Suppressor macrophage treated with lipopolysaccharide for 4 hours (primary cell): ENCODE data around the gene FOXF2.
A peak's percentile ranks its signal among the peaks of the same experiment; 100 is the strongest.
"Not testable (repeated sequence)": the region's sequence is repeated elsewhere in the genome, so short reads cannot be mapped to it uniquely, and the experiment has no call there.

Experiments
- DNase-seq: peaks from one replicate; pipeline ENCODE4 v3.0.0-alpha.2; 2020

The FOXF2 gene

DNA sequence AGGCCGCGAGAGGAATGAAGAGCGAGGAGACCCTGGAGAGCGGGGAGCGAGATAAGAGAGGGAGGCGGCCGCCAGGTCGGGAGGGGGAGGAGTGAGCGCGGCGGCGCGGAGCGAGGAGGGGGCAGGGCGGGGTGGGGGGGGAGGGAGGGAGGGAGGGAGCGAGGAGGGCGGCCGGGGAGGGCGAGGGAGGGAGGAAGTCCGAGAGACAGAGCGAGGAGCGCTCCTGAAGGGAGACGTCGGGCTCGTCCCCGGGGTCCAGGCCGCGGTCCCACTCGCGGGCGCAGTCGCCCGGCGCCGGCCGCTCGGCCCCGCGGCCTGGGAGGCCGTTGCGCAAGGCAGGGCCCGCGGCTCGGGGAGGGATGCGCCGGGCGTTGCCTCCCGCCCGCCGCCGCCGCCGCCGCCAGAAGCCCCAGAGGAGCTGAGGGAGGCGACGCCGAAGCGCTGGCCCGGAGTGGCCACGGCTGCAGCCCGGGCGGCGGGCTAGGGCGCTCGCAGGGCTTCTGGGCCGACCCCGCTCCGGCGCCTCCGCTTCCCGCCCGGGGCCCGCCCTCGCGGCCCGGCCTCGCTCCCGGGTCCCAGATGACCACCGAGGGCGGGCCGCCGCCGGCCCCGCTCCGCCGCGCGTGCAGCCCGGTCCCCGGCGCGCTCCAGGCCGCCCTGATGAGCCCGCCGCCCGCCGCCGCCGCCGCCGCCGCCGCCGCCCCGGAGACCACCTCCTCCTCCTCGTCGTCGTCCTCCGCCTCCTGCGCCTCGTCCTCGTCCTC lies at the start of gene FOXF2:
TSS of gene FOXF2 (plus strand) at position 208 of the 764 bp plus-strand sequence. CDS start at position 580, 372 bp downstream.
- DNase-seq, result no peak

- DNase-seq, result no peak
These were observed 43.3 kb upstream of the FOXF2 start for GRCh38 chr6:1346101-1346500.

DNA sequence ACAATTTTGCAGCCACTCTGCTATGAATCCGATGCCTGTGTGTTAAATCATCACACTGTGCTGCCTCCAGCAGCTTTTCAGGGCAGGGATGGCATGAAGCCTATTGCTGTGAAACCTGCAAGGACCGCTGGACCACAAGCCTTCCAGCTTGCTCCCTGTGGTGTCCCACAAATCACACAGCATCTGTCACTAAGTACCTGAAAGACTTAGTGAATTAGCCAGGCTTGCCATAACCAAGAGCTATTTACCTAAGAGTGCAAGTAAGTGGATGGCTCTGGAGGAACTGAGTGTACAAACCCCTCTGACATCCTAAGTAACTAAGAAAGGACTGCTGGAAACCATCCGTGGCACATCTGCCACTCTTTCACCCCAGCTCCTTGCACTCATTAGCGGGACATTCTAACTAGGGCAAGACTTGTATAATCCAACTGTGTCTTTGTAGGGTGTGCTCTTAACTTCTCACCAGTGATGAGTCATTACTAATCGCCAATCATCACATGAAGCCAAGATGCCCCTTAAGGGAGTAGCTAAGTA lies 42.8 kb upstream of the FOXF2 start:
- DNase-seq, result no peak

GRCh38 chr6:1347161-1347560 lies 42.2 kb upstream of the FOXF2 start:
- DNase-seq, result no peak

DNA sequence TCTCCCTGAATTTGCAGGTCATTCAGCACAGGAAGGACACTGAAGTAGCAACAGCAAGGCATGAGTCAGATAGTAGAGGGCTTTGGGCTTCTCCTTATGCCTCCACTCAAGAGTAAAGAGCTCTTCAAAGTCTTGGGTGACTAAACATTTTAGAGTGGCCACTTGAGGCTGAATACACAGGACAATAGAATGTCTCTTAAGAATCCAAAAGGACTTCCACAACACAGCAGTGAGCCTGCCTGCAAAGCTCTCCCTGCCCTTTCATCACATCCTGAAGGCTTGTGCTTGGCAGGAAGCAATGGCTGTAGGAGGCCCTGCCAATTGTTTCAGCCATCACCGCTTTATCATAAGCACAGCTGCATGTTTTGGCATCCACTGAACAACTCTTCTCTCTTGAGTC lies 40.7 kb upstream of the FOXF2 start:
- DNase-seq, result no peak

DNA sequence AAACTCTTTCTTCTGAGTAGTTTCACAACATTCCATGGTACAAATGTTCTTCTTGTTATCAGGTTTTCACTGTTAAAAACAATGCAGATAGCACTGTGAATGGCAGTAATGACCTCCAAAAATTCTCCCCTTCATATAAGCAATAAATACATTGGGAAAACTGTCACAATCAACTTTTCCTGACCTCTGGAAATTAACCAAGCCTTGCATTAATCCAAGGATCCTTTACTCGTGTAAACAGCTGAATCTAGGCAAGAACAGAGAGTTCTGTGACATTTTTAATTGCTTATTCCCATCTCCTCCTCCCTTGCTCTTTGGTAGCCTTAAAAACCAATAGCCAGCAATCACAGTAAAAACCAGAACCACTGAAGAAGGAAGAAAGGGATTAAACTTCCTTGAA lies 39.7 kb upstream of the FOXF2 start:
- DNase-seq, result no peak

- no peak for DNase-seq
These were observed 37.9 kb upstream of the FOXF2 start for GRCh38 chr6:1351381-1352008.

DNA sequence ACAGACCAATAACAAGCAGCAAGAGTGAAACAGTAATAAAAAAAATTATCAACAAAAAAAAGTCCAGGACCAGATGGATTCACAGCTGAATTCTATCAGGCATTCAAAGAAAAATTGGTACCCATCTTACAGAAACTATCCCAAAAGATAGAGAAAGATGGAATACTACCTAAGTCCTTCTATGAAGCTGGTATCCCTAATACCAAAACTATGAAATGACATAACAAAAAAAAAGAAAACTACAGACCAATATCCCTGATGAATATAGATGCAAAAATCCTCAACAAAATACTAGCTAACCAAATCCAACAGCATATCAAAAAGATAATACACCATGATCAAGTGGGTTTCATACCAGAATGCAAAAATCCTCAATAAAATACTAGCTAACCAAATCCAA lies 34.3 kb upstream of the FOXF2 start:
- DNase-seq, result not testable (repeated sequence)

DNA sequence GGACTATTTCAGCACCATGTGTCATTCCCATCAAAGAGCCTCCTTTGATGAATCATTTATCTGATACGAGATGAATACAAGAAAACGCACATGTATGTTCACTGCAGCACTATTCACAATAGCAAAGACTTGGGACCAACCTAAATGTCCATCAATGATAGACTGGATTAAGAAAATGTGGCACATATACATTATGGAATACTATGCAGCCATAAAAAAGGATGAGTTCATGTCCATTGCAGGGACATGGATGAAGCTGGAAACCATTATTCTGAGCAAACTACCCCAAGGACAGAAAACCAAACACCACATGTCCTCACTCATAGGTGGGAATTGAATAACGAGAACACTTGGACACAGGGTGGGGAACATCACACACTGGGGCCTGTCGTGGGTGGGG lies 27.7 kb upstream of the FOXF2 start:
- not testable (repeated sequence) for DNase-seq

DNA sequence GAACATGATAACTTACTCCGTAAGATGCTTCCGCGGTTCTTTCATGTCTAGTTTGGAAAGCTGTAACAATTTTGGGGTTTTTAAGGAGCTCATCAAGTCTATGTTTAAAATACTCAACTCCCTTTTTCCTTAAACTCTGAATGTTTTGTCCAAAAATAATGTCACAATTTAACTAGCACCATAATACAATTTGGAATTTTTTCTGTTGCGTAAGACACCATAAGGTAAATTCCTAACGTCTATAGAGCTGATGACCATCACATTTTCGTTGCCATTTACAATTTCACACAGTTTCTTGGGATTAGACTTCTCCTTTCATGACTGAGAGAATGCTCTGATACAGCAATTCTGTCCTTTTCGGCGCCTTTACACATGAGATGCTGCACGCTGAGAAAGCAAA lies 26.7 kb upstream of the FOXF2 start:
- no peak for DNase-seq

GRCh38 chr6:1363298-1363697 lies 26.1 kb upstream of the FOXF2 start:
- DNase-seq, result peak; percentile 12

- DNase-seq, result peak; percentile 15
These were observed 25.4 kb upstream of the FOXF2 start for GRCh38 chr6:1363729-1364572.

DNA sequence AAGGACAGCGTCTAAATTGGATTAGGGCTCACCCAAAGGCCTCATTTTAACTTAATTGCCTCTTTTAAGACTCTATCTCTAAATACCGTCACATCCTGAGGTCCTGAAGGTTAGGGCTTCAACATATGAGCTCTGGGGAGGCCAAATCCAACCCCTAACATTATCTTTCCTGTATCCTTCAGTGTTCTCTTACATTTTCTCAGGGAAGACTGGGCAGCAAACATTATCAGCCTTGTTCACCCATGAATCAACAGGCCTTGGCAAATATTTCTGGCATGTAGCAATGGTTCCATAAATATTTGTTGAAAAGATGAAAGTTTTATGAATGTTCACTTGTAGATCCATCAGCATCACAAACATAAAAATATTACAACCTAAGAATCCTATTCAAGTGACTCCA lies 24.6 kb upstream of the FOXF2 start:
- DNase-seq, result no peak

- no peak for DNase-seq
These were observed 23.7 kb upstream of the FOXF2 start for GRCh38 chr6:1365686-1366085.

- no peak for DNase-seq
These were observed 21.6 kb upstream of the FOXF2 start for GRCh38 chr6:1367771-1368170.

DNA sequence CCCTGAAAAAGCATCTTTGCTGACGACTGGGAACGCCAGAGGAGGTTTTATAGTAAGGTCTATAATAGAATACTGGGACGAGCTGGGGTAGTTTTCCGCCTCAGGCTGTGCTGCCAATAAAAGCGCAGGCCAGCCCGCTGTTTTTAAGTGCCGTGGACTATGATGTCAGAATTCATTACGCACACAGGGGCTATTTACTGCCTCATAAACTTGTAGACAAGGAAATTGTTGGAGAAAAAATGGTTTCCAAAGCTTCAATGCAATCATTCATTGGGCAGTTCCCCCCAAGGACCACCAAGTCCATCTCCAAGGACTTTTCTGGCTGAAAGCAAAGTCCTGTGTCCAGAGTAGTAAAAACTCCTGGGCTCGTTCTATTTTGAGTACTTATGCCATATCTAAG lies 20.4 kb upstream of the FOXF2 start:
- no peak for DNase-seq

GRCh38 chr6:1369695-1370094 lies 19.7 kb upstream of the FOXF2 start:
- DNase-seq, result not testable (repeated sequence)

GRCh38 chr6:1371933-1372332 lies 17.4 kb upstream of the FOXF2 start:
- no peak for DNase-seq

- DNase-seq, result no peak
These were observed 16.7 kb upstream of the FOXF2 start for GRCh38 chr6:1372690-1373089.

- no peak for DNase-seq
These were observed 12.7 kb upstream of the FOXF2 start for GRCh38 chr6:1376653-1377052.

DNA sequence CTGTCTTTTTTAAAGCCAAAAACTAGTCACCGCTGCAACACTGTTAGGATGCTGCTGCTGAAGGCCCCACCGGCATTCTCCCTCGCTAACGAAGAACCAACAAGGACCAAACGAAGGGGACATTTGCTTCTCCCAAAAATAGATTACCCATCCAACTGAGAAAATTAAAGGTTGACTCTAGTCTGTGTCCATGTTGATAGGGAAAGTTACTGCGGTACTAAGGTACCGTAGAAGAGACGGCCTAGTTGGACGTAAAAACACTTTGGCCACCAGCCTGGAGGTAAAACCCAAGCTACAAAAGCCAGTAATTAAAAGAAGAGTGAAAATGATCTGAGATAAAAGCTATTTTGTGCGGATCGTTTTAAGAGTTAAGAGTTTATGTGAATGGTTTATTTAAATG lies 11.8 kb upstream of the FOXF2 start:
- DNase-seq, result no peak

- no peak for DNase-seq
These were observed 11.0 kb upstream of the FOXF2 start for GRCh38 chr6:1378065-1379016.
